ENCODE measurements around the gene JPH4.

GRCh38 chr14:23544511-23545447, 33.8 kb downstream of the JPH4 start:
- TF ChIP-seq CTCF (IDR thresholded peaks at IDR 0.05) (no peak), POLR2A (IDR thresholded peaks at IDR 0.05) (no peak)

Data from body of pancreas (tissue), 4 donors.